Stimulated activated CD4-positive, alpha-beta T cell treated with anti-CD3 and anti-CD28 coated beads, Interleukin-4, amount 100 ng/mL, for 48 hours (primary cell): ENCODE measurements around the gene EEF2K.
"Not testable (repeated sequence)": the region's sequence is repeated elsewhere in the genome, so short reads cannot be mapped to it uniquely, and the experiment has no call there.

Experiments
- DNase-seq, 2 donors: peaks; one replicate each; pipeline ENCODE4 v3.0.0-alpha.2; 2020; ENCODE audit warnings: low read depth in 2 of 2

The EEF2K gene

DNA sequence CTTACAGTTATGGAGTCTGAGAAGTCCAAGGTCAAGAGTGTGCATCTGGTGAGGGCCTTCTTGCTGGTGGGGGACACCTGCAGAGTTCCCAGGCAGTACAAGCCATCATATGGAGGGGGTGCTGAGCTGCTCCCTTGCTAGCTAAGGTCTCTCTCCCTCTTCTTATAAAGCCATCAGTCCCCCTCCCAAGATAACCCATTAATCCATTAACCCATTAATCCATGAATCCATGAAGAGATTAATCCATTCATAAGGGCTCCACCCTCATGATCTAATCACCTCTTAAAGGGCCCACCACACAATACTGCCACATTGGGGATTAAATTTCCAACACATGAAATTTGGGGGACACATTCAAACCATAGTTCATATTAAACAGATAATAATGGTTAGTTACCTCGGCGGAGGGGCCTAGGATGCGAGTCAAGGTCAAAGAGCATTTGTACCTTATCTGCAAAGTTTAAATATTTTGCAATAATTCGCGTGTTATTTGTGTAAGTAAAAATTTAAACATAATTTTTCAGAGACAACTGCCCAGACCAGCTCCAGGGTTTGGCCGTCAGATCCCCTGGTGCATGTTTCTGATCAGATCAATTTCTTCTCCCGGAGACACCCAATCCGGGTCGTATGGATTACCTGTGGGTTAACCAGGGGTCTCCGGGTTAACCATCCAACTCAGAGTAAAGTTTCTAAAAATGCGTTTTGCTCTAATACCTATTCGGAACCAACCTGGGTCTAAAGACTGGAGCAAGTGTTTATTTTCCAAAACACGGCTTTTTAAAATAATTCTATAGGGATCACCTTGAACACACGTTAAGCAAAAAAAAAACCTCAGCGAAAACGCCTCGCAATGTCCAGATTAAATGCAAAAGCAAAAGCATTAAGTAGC, 90.4 kb downstream of the EEF2K start:
- DNase-seq = no peak

DNA sequence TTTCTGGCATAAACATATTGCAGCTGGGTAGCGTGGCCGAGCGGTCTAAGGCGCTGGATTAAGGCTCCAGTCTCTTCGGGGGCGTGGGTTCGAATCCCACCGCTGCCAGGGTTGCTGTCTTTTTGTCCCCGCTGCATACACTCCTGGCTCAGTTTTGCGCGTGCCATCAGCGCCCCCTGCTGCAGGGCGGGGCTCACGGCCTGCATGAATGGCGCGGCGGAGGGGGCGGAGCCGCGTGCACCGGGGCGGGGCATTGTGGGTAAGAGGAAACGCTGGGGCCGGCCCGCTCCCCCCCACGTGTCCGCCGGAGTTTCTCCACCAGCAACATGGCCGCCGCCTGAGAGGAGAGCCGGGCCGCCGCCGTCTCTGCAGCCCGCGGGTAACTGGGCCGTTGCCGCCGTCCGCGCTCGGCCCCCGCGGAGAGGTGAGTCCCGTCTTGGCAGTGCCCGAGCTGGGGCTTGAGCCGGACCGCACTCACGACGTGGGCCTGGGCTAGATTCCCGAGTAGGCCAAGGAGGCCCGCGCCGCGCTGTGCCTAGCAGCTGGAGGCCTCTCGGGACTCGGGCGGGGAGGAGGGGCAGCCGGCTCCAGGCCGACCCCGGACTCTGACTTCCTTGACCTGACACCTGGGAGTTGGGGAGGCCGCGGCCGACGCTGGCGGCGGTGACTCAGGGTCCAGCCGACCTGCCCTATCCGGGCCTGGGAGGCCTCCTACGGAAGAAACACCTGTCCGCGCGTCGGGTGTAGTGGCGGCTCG, 91.2 kb downstream of the EEF2K start, which contains the start of gene POLR3E:
Gene POLR3E (plus strand): TSS at position 296 of the 757 bp plus-strand sequence. CDS start 5,560 bp downstream, outside the sequence.
- DNase-seq = peak; percentile 99 to 100

DNA sequence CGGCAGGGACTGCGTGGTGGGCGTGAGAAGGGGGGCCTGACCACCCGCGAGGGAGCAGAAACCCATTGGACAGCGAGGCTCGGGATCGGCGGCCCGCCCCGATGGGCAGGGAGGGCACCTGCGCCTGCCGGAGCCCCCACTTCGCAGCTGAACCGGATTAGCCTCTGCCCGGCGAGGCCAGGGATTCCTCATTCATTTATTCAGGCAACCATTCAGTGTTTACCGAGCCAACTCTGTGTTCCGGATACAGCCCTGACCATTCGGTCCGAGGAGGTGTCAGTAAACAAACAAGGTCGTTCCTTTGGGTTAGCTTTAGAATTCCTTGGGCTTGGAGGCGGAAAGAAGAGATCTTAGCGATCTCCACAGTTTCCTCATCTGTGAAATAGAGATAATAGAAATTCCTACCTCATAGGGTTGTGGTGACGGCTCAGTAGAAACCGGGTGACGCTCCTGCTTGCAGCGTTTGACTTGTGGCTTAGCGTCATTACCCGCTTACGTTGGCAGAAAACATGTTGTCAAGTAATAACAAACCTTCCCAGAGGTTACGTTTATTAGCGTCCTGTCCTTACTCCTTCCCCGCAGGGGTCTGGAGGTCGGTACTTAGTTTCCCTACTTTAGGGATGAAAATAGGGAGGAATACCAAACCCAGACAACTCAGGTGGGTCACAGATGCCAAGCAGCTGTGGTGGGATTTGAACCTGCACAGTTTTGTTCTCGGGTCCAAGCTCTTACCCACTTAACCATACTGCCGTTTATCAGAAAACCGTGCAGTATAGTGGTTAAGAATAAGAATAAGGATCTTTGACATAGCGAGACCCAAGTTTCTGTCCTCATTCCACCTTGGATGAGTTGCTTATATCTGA, 92.0 kb downstream of the EEF2K start:
- peak; percentile 58 to 64 for DNase-seq

DNA sequence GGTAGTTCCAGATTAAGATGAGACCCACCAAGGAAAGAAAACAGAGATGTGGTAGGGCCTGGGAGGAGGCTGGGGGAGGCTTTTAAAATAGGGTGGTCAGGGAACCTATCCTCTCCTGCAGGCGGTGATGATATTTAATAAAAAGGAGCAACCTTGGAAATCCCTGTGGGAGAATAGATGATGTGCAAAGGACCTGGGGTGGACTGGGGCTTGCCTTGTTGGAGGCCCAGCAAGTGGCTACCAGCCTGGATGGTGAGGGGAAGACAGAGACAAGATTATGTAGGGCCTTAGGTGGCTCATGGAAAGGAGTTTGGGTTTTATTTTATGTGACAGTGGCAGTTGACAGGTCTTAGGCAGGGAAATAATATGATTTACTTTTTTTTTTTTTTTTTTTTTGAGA, 93.0 kb downstream of the EEF2K start:
- no peak for DNase-seq

DNA sequence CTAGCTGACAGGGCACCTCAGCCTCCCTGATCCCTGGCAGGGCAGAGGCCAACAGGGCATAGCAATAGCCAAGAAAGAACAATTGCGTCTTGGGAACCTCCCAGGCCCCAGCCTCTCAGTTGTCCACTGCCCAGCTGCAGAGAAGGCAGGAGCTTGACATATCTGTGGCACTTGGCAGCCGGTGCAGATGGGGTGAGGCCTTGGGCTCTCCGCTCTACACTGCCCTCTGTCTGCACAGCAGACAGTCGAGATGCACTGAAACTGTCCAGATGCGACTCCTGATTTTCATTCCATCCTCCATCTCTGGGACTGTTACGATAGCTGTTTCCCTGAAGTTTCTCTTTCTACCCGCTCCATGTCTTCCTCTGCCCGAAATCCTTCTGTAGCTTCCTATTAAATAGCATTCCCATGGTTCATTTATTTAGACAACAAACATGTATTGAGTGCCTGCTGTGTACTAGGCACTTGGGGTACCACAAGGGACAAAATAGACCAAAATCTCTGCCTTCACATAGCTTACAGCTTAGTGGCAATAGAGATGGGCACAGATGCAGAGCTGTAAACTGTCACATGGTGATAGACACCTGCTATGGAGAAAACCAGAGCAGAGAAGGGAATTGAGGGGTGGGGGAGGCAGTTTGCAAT, 94.5 kb downstream of the EEF2K start:
- DNase-seq = peak; percentile 18 to 30

DNA sequence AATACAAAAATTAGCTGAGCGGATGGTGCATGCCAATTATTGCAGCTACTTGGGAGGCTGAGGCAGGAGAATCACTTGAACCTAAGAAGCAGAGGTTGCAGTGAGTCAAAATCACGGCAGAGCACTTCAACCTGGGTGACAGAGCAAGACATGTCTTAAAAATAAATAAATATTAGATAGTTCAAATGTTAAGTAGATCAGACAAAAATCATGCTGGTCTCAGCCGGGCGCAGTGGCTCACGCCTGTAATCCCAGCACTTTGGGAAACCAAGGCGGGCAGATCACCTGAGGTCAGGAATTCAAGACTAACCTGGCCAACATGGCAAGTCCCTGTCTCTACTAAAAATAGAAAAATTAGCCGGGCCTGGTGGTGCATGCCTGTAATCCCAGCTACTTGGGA, 95.3 kb downstream of the EEF2K start:
- DNase-seq = not testable (repeated sequence)

DNA sequence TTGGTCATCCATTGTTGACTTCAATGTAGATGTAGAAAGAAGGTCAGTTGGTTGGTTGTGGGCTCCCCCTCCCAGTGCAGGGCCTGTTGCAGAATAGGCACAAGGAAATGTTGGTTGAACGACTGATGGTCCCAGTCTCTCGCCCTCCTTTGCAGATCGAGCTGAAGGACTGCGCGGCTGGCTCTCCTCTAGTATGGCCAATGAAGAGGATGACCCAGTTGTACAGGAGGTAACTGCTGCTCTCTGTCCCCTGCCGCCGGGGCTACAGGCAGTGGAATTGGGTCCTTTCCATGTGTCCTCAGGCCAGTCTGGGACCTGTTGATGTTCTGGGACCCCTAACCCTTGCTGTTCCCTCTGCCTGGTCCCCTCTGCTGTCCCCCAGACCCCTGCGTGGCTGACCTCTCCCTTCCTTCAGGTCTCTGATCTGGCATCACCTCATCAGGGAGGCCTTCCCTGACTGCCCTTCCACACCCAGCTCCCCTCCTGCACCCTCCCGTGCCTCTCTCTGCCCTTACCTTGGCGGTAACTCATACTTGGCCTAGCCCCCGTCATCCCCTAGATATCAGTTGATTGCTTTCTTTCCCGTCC, 96.8 kb downstream of the EEF2K start:
- no peak for DNase-seq

DNA sequence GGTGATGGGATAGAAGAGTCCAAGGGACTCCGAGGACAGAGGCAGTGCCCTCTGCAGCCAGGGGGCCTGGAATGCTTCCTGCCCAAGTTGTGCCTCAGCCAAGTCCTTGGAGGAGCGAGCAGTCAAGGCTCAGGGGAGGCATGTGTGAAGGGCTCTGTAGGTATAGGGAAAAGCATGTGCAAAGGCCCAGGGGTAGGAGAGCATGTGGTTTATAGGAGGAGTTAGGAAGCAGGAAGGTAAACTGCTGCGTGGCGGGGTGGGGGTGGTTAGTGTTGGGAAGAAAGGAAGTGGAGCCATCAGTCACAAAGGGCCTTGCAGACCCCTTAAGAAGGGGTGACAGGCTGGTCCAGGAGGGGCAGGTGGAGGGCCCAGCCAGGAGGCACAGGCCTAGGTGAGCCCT, 98.3 kb downstream of the EEF2K start:
- DNase-seq = no peak

DNA sequence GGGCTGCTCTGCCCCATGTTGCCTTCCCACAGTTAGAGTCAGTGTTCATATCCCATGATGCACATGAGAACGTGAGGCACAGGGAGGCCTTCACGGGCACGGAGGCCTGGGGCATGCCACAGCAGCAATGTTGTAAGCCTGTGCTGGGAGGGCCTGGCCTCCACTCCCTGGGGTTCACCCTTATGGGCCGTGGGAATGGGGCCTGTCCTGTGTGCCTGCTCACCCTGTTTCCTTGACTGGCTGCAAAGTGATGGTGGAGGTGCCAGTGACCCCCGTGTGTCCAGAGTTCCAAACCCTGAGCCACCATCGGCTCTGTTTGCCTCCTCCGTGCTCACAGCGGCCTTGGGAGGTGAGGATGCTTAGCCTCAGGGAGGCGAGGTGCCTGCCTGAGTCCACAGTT, 100.7 kb downstream of the EEF2K start:
- no peak for DNase-seq

DNA sequence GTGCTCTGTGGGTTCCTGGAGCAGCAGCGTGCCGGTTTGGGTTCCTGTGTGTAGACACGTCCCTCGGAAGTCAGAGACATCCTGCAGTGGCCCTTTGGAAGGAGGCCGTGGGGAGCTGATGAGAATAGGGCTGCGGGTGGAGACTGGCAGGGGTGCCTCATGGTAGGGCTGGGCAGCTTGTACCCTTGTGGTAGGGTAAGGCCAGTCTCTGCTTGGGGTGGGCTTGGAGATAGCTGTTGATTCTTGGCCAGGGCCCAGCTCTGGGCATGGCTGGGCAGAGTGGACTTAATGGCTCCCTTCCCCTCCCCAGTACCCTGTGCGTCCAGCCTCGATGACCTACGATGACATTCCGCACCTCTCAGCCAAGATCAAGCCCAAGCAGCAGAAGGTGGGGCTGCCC, 101.8 kb downstream of the EEF2K start:
- no peak for DNase-seq

DNA sequence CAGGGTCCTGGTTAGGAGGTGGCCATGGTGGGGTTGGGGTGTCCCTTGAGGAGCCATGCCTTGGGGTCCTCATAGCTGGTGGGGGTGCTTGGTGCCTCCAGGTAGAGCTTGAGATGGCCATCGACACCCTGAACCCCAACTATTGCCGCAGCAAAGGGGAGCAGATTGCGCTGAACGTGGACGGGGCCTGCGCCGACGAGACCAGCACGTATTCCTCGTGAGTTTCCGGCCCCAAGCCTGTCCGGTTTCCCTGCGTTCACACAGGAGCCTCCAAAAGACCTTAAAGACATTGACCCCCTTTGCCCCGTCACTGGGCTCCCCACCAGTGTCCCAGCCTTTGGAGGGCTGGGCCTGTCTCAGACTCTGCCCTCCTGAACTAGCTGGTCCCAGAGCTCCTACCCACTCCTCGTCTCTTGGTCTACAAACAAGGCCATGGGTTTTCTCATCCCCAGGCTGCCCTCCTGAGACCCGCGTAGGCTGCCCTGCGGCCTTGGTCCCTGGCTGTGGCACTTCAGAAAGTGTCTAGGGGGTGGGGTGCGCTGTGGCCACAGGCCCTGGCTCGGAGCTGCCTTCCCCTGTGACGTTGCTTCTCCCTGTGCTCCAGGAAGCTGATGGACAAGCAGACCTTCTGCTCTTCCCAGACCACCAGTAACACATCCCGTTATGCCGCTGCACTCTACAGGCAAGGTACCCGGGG, 102.9 kb downstream of the EEF2K start:
- no peak for DNase-seq

DNA sequence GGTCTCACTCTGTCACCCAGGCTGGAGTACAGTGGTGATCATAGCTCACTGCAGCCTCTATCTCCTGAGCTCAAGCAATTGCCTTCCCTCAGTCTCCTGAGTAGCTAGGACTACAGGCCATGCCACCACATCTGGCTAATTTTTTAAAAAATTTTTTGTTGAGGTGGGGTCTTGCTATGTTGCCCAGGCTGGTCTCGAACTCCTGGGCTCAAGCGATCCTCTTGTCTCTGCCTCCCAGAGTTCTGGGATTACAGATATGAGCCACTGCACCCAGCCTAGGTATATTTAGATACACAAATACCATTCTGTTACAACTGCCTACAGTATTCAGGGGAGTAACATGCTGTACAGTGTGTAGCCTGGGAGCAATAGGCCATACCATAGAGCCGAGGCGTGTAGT, 105.4 kb downstream of the EEF2K start:
- DNase-seq = no peak

DNA sequence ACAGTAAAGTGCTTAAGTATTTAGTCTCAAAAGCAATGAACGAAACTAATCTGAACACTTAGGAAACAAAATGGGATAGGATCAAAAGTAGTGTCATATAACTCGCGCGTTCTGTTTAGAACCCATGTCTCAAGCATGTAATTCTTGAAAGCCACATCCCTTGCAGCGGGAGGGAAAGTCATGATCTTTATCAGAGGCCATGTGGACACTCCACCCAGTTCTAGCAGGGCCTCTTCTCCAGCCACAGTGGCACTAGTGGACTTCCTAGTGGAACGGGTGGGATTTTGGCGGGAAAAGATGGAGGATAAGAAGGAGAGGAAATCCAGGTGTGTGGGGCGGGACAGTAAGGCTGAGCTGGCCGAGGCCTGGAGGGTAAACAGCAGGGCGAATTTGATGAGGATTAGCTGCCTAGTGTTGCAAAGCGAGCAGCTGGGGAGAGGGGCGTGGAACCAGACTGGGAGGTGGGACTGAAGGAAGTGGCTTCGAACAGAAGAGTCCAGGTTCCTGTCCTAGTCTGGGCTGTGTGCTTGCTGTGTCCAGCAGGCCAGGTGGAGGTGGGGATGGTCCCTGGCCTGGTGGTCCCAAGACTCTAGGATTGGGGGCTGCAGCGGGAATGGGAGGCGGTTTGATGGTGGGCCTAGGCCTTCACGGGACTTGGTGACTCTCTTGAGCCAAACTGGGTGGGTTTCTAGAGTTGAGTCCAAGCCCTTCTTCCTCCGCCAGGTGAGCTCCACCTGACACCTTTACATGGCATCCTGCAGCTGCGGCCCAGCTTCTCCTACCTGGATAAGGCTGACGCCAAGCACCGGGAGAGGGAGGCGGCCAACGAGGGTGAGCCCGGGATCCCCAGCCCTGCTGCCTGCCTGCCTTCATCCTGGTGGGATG, 107.1 kb downstream of the EEF2K start:
- DNase-seq = no peak

DNA sequence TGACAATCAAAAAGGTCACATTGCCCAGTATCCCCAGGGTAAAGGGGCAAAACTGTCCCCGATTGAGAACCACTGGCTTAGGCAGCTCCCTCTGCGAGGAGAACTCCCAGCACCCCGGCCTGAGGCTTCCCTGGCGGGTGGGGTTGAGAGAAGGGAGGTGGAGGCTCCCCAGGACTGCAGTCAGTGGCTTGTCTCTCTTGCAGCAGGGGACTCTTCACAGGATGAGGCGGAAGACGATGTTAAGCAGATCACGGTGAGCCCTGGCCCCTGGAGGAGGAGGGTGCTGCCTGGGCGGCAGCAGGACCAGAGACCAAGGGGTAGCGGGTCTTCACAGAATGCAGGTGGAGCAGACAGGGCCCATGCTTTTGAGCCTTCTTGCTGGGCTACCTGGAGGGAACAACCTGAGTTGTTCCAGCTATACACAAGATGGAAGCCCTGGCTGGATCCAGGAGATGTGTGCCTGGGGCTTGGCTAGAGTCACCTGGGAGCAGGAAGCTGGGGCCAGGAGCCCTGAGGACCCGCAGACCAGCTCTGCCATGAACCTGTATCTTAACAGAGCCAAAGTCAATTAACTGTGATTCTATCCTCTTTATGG, 107.9 kb downstream of the EEF2K start:
- DNase-seq = no peak

DNA sequence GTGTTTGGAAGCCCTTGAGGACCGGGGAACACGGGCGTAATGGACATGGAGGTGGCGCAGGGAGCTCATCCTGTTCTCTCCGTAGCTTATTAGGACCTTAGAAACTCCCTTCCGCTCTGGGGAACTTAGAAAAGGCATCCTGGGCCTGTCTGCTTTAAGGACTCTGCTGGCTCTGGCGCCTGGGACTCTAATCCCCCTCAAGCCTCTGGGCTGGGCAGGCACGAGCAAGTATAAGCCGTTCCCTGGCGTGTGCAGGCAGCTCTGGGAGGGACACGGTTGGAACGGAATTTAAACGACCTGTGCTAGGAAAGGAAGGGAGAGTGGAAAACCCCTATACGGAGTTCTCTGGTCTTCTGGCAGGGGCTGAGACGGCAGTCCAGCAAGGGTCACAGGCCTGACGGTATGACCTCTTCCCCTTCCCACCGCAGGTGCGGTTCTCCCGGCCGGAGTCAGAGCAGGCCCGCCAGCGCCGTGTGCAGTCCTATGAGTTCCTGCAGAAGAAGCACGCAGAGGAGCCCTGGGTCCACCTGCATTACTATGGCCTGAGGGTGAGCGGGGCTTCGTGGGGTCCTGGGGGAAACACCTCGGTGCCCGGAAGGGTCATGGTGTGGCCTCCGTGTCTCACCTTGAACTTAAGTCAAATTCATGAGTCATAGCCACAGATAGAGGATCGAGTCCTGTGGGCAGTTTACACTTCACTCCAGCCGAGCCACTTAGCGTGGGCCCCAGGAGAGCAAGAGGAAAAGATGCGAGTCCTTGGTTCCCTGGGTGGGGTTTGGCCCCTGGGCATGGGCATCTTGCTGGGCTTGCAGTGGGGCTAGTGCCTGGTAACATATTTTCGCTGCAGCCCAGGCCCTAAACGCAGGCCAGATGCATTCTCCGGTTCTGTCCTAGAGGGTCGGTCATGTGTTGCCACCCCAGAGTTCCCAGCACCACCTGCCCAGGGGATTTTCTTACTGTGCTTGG, 108.9 kb downstream of the EEF2K start:
- no peak for DNase-seq

DNA sequence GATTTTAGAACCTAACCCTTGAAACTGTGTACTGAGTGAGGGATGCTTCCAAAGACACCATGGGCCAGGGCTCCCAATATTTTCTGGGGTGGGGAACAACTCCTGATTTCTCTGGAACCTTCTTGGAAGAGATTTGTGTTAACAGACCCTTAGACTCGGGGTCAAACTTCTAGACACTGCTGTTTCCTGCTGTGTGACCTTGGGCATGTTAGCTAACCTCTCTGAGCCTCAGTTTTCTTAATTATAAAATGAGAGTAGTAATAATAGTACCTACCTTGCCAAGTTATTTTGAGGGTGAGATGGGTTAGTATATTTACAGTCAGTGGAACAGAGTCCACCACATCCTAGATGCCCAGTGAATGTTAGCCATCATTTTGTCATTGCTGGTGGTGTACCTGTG, 109.9 kb downstream of the EEF2K start:
- no peak for DNase-seq

DNA sequence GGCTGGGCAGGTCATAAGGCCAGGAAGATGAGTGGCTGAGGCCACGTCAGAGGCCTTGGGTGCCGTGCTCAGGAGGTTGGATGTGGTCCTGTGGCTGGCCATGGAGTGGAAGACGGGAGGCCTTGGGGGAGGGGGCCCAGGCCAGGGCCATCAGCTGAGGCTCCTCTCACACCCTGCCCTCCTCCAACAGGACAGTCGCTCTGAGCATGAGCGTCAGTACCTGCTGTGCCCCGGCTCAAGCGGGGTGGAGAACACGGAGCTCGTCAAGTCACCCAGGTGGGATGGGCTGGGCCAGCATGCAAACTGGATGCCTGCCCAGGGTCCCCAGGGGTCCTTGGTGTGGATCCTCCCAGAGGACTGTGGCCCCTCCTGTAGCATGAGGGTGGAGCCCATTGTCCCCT, 110.3 kb downstream of the EEF2K start:
- DNase-seq = no peak

DNA sequence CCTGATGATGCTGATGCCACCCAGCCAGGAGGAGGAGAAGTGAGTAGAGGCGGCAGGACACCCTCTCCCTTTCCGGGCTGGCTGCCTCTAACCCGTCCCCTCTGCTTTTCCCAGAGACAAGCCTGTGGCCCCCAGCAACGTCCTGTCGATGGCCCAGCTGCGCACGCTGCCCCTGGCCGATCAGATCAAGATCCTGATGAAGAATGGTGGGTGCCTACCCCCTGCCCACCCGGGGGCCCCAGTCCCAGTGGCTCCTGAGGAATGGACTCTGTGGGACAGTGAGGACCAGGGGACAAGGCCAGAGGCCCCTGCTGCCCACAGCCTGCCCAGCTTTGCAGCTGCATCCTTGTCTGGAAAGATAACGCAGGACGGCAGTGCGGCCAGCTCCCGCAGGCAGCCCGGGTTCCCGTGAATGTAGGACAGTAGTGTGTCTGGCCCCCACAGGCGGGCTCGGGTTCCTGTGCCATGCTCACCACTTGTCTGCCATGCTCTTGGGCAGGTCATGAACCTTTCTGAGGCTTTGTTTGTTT, 111.0 kb downstream of the EEF2K start:
- DNase-seq = no peak
